GM18873 (cell line): ENCODE data around the gene ABCF2.

Experiments used
- ATAC-seq: cut with Tn5 transposase; IDR thresholded peaks from one replicate; pipeline ENCODE4 v1.9.1; 2021; ENCODE audit warnings: mild to moderate bottlenecking, moderate library complexity, moderate number of reproducible peaks; ENCODE audit not compliant: unreplicated experiment, low FRiP score

ABCF2 gene

DNA sequence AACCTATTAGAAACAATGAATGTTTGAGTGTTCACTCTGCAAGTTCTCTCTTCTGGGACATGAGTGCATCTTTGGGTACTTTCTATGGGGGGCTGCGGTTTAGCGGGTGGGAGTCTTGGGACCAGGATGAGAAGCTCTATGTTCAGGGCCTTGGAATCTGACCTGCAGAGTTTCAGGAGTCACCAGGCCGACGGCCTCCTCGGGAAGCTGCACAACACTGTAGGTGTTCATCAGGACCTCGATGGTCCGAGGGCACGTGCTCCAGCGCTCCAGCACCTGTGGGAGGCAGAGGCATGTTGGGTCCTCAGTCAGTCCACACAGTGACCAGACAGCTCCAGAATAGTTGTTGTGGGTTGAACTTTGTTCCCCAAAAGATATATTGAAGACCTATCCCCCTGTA, 50.6 kb downstream of the ABCF2 start:
- ATAC-seq: no peak

- ATAC-seq: no peak
Observed at GRCh38 chr7:151175793-151176311, 51.2 kb downstream of the ABCF2 start.

GRCh38 chr7:151175047-151175792, 51.8 kb downstream of the ABCF2 start:
- no peak for ATAC-seq

GRCh38 chr7:151174246-151175046, 52.6 kb downstream of the ABCF2 start:
- no peak for ATAC-seq

GRCh38 chr7:151173386-151174245, 53.4 kb downstream of the ABCF2 start:
- ATAC-seq: no peak

DNA sequence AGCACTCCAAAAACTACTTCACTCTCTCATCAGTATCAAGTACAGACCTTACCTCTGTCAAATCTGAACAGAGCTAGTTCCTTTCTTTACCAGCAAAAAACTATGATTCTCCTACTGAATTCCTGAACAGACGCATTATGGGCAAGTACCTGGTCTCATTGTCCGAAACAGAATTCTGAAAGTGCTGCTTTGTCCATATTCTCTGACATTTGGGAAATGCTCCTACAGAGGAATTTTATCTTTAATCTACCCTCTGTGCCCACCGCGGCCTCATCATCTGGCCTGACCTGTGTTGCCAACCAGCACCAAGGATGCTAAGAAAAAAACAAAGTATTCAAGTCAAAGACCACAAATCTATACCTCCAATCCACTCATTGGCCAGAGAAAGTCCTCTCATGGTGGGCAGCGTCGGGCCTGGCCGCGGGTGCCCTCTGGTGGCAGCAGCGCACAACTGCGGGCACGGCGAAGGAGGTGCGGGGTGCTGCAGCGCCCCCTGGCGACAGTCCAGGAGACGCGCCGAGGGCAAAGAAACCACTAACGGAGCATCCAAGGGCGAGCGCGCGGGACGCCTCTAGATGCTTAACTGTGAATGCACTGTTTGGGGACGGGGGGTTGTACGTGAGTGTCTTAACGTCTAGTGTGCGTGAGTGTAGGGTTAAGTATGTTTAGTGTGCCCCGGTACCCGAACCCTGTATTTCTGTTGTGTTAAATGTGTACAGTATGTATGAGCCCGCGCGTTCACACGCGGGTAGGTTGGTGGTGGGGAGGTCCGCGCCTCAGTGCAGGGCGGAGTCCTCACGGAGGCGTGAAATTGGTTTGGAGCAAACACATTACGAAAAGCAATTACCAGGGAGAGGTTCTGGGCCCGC, 54.5 kb downstream of the ABCF2 start:
- ATAC-seq: no peak

GRCh38 chr7:151168787-151169162, 58.2 kb downstream of the ABCF2 start:
- ATAC-seq: no peak

DNA sequence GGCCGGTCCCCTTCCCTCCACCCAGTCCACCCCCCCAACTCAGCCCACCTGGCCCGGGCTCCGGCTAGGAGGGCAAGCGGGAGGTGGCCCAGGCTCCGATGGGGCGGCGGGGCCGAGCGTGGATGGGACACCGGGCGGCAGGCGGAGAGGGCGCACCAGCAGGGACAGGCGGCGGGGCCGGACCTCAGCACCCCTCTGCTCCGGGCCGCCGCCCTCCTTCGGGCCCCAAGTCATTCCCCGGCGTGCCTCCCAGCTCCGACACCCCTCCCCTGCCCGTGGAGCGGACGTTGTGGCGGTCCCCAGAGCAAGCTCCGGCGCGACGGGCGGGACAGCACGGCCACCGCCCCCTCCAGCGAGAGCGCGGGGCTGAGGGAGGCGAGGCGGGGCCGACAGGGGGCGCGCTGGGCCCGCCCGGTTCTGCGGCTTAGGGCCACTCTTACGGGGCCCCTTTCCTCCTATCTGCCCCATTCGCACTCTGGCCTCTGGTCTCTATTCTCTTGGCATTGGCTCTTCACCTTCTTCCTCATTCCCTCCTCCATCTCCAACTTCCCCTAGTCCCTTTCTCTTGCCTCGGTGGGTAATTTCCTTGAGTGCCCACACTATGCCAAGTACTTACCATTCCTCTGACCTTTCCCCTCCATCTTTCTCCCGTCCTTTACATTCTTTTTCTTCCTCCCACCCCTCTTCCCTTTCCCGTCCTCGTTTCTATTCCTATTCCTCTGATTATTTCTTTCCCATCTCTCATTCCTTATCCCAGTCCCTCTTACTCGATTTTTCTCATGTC, 58.8 kb downstream of the ABCF2 start:
- no peak for ATAC-seq

GRCh38 chr7:151167197-151167961, 59.6 kb downstream of the ABCF2 start, which contains the start of gene GBX1:
GBX1 (minus strand) TSS chr7:151167694; CDS start chr7:151167548, 146 bp downstream.
- no peak for ATAC-seq

DNA sequence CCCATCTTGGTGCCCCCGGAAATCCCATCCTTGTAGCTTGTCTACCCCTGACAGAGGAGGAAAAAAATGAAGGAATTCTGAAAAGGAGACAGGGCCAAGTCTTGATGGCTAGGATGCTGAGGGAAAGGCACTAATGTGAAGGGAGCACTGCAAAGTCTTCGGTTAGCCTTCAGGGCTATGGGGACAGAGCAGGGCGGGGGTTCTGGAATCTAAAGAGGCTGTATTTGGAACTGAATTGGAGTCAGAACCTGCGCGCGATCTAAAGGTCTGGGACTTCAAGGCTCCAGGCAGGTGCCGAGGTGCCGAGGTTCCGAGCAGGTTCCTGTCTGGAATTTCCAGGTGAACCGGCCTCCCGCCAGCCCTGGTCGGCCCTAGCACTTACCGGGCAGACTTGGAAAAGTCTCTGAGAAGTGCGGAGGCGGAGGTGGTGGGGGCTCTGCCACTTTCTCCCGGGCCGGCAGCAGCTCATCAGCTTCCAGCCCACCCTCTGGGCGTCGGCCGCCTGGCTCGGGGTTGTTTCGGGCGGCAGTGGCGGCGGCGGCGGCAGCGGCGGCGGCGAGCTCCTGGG, 60.3 kb downstream of the ABCF2 start:
- no peak for ATAC-seq
